Amniotic epithelial cell (primary cell): ENCODE results near the gene HOXA5.

ENCODE experiments used
- DNase-seq: peaks from one replicate; pipeline ENCODE4 v3.0.0-alpha.2; 2010; ENCODE audit warnings: low read depth

The HOXA5 gene

DNA sequence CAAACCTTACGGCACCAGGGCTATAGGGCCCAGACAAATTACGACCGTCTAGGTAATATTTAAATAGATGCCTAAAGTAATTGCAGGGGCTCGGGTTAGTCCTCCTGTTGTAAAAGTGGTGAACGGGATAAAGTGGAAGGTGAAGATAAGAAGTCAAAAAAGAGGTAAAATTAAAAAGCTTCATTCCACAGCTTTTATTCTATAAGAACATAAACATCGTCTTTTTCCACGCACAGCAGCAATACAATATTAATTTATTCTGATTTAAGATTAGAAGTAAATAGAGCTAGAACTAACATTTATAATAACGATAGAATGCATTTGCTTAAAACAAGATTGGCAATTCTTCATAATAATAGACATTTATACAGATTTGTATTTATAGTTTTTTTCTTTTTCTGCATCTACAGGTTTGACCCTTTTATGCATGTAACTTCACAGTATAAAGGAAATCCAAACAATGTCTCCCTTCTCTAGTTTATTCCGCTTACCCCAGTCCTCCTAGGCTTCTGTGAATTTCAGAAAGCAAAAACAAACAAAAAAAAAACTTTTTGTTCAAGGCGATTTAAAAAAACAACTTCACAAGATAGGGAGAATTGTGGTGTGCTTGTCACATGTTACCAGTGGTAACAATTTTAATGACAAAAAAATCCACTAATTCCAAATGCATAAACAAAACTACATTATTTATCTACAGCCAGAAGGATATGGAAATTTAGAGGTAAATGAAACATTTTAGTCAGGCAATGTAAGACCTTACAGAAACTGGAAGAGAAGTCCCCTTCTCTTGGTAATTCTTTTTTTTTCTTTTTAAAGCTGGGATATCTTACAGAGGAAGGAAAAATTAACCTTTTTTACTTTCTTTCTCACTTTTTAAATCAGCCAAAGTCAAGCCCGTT lies 27.2 kb upstream of the HOXA5 start:
- no peak for DNase-seq

DNA sequence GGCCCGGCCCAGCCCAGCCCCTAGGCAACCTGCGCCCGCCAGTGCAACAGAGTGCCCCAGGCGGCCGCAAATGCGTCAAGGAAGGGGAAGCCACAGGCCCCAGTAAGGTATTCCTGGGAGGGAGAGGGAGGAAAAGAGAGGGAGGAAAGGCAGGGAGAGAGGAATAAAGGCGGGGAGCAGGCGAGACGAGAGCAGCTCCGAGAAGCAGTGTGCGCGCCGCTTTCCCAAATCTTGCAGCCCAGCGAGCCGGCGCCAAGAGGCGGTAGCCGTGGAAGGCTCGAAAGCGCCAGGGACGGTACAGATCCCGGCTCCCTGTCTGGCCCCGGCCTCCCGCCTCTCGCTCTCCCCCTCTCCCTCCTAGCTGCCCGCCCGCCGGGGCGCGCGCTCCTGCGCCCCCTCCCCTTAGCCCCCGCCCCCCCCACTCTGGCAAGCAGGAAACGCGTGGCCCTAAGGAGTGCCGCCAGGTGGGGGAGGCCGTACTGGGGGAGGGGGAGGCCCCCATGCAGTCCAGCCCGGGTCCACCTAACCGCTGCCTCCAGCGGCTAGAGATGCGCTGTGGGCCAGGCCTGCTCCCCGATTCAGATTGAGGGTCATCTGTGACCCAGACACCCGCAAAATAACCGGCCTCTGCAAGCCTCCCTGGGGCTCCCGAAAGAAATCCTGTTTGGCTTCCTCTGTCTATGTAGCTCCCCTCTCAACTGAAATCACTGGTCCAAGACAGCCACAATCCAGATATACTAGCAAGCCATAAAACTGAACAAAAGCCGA lies 26.4 kb upstream of the HOXA5 start:
- DNase-seq = no peak

DNA sequence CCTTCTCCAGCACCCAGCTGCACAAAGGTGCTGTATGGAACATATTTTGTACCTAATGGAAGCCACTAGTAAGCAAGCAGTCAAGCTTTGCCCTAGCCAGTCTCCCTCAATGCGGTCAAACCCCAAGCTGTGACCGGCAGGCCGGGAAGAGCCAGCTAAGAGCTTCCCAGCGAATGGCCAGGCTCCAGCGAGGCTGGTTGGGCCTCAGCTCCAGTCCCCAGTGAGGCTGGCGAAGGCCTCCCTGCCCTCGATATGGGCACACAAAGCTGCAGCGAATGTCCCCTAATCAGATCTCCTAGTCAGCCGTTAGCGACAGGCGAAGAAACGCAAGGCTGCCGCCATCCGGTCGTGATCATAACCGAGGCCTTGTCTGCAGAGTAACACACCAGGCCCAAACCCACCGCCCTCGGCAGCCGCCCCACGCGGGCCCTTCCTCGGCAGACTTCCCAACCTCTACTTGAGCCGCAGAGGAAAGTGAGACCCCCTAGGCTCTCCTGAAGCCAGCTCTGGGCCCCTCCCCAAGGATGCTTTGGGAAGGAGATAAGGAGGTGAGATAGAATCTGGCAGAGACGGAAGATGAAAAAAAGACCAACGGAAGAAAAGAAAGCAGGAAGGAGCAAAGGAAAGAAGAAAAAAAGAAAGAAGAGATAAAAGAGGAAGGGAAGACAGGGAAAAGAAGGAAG lies 24.9 kb upstream of the HOXA5 start:
- DNase-seq = no peak

DNA sequence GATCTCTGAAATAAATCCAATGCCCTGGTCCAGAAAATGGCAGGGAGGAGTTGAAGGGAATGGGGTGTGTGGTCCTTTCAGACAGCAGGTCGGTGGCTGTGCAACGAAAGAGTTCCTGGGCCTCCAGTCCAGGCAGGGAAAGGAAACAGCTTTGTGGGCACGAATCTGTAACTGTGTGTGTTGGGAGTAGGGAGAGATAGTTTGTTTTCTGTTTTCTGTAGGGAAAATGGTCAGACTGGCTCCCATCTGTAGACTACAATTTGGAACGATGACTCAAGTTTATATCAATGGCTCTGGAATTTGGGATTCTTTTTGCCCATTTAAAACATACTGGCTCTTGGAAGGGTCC lies 24.4 kb upstream of the HOXA5 start:
- no peak for DNase-seq

DNA sequence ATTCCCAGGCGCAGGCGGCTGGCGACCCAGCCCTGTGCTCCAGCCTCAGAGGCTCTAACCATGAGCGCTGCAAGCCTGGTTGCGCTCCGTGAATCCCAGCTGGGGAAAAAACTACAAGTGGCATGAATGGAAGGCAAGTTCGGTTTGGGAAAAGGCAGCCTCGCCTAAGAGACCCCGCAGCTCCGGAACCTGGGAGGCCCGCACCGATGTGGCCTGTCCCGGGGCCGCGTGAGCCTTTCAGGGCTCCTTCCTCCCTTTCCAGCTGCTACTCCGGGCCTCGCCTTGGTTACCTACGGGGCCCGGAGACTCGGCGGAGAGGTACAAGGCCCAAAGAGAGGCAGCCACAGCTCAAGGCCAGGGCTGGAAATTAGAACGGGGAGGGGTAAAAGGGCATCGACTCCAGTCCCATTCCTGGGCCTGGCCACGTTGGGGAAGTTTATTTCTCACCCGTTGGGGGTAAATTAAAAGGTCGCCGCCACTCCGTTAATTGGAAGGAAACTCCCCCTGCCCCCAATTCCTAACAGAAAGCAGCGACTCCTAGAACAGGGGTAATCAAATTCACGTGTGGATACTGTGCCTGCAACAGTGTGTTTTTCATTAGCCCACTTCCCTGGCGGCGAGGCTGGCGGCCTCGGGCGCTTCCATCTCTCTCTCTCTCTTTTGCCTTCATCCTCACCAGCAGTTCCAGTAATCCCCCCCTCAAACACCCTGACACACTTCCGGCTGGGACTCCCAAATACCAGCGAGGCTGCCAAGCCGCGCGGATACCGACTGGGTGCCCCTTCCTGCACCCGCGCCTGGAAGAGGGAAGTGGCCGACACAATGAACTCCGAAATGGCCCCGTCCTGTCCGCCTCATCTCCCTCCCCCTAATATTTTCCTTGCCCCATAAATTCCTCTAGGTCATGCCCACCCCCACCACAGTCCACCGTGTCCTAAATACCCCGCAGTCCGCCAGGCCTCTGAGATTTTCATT lies 23.3 kb upstream of the HOXA5 start:
- DNase-seq = no peak

DNA sequence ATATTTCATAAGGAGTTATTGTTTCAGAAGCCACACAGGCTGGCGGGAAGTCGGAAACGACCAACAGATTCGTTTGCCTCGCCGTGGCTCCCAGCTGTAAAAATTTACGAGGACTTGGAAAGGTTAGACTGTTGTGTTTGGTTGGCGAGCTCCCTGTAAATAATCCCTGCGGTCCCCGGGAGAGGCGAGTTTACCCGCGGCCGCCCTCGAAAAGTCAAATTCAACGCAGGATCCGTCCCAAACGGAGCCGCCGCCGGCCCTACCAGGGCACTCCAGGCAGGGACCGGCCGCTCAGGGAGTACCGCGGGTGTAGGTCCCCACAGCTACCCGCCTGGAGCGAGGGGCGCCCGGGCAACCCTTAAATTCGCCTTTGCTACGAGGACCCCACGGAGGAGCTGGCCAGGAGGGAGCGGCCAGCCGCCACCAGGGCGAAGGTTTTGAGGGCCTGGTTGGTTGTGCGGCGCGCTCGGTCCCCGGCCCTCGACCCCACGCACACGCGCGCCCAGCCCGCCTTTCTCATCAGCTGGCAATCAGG lies 22.6 kb upstream of the HOXA5 start:
- no peak for DNase-seq

DNA sequence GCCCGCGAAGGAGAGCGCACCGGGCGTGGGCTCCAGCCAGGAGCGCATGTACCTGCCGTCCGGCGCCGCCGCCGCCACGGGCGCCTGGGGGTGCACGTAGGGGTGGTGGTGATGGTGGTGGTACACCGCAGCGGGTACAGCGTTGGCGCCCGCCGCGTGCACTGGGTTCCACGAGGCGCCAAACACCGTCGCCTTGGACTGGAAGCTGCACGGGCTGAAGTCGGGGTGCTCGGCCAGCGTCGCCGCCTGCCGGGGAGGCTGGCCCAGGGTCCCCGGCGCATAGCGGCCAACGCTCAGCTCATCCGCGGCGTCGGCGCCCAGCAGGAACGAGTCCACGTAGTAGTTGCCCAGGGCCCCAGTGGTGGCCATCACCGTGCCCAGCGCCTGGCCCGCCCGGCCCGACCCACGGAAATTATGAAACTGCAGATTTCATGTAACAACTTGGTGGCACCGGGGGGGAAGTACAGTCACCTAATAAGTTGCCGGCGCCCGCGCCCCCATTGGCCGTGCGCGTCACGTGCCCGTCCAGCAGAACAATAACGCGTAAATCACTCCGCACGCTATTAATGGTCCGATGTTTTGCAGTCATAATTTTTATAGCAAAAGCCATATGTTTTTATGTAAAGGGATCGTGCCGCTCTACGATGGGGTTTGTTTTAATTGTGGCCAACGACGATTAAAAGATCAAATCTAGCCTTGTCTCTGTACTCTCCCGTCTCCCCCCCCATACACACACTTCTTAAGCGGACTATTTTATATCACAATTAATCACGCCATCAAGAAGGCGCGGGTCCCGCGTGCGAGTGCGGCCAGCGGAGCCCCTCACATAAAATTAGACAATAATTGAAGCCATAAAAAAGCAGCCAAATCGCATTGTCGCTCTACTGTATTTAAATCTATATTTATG lies 21.9 kb upstream of the HOXA5 start, which contains the start of gene HOXA9:
Gene HOXA9, minus strand, starts transcription at position 449 of the 907 bp plus-strand sequence. Its CDS starts 80 bp downstream, at position 369.
- no peak for DNase-seq

DNA sequence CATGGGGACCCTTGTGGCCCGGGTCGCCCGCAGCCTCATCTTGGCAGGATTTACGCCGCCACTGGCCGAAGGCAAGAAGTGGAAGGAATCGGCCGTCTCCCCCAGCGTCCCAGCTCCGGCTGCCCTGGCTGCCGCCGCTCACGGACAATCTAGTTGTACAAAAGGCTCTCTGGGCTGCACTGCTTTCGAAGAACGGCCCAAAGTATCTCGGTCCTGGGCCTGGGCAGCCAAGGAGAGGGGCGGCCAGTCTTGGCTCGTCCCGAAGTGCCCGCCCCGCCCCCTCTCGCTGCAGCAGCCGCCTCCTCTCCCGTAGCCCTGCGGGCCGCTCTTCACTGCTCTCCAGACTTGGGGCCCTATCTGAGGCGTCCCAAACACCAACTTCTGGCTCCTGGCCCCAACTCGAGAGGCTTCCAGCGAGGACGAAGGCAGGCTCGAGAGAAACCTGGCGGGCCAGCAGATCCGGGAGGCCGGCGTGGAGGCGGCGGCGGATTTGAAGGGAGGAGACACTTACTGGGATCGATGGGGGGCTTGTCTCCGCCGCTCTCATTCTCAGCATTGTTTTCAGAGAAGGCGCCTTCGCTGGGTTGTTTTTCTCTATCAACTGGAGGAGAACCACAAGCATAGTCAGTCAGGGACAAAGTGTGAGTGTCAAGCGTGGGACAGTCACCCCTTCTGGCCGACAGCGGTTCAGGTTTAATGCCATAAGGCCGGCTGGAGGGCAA lies 21.0 kb upstream of the HOXA5 start:
- DNase-seq = no peak

DNA sequence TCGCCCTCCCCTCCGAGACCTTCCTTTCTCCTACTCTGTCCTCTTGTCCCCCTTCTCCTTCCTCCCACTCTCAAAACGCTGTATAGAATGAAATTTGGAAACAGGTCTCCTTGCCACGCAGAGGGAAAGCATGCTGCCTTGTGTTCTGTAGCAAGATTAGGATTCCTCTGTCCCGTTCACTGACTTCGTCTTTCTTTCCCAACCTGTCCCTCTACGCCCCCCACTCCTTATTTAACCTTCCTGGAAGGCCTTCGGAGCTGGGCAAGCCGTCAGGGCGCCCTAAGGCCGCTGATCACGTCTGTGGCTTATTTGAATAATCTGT lies 20.5 kb upstream of the HOXA5 start:
- DNase-seq = no peak

DNA sequence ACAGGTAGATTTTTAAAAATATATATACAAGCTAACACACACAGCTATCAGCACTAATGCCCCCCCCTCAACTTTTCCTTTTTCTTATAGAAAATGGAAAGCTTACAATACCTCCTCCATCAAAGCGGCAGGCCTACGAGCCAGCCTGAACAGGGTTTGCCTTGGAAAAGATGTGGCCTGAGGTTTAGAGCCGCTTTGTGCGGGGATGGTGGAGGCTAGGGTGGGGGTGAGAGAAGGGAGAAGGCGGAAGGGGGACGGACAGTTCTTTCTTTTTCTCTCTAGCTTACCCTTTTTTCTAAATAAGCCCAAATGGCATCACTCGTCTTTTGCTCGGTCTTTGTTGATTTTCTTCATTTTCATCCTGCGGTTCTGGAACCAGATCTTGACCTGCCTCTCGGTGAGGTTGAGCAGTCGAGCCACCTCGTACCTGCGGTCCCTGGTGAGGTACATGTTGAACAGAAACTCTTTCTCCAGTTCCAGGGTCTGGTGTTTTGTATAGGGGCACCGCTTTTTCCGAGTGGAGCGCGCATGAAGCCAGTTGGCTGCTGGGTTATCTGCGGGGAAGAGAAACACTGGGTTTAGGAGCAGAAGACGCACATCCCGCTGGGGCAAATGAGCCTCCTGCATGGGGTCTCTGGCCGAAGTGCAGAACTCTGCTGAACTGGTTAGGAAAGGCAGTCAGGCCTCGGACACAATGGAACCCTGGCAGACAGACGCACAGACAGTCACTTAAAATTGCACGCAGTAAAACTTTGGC lies 20.0 kb upstream of the HOXA5 start:
- DNase-seq = no peak

DNA sequence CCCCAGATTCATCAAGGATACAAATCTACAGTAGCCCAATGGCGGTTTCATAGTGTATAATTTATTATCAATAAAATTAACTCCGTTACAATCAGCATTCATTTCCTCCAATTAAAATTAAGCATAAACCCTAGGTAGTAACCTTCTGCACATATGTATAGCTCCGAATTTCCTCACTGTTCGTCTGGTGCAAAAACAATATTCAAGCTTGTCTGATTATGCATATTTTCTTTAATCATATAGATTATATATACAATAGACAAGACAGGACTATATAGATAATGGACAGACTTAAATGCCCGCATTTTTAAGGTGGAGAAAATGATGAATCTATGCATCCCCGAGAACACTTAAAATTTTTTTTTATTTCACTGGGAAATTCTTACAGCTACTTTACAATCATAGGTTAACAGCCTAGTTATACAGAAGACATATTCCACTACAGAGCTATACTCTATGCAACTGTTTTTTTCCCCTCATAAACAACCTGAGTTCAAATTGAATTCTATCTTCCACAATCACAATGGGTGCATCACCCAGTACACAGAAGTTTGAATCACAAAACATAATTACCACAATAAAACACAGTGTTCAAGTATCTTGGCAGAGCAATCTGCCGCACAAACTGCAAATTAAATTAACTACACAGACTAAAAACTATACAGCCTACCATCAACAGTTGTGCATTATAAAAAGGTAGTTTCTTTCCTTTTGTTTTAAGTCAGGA lies 19.2 kb upstream of the HOXA5 start:
- no peak for DNase-seq

DNA sequence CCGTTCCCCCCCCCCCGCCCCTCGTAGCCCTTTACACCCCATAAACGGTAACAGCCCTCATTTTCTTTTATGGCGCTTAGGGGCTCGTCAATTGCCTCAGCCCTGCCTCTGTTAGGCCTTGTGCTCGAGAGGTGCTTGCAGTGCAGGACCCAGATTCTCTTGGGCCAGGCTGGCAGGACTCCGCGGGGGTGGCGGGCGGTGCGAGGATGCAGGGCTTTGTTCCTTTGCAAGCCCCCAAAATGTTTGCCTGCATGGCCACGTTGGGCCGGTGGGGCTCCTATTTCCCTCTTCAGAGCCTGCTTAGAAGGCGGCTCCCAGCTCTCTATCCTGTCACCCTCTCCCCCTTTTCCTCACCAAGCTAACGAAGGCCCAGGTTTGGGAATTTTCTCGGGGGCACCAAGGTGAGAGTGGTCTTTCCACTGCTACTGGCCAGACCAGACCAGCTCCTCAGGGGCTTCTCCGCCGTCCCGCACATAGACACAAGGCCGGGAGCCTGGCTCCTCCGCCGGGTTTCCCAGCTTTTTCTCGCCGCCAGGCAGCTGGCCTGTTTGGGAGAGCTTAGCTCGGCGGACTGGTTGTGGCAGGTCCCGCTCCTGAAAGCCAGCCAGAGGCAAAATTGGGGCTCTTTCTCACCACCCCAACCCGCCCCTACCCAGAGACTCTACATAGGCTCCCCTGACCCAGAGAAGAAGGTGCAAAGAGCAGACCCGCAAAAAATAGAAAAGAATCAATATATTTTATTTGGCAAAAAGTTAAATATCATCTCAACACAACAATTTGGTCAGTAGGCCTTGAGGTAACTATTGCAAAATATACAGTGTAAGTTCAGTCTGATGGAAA lies 18.5 kb upstream of the HOXA5 start:
- DNase-seq = no peak

DNA sequence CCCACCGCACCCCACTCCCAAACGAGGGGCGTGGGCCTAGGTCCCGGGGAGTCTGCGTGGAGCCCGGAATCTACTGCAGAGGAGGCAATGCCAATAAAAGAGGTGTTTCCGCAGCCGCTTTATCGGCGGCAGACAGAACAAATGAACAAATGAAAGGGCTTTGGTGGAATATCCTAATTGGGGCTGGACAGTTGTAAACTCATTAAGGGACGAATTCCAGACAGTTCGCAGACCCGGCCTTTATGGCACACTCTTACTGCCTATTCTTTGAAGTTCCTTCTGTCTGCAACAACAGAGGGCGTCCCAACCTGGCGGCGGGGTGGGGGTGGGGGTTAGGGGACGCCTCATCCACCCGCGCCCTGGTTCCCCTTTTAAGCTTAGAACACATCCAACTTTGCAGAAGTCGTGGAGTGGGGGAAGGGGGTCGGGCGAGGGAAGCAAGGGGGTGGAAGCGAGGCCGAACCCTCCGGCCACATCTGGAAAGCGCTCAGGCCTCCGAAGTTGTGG lies 17.8 kb upstream of the HOXA5 start:
- no peak for DNase-seq

DNA sequence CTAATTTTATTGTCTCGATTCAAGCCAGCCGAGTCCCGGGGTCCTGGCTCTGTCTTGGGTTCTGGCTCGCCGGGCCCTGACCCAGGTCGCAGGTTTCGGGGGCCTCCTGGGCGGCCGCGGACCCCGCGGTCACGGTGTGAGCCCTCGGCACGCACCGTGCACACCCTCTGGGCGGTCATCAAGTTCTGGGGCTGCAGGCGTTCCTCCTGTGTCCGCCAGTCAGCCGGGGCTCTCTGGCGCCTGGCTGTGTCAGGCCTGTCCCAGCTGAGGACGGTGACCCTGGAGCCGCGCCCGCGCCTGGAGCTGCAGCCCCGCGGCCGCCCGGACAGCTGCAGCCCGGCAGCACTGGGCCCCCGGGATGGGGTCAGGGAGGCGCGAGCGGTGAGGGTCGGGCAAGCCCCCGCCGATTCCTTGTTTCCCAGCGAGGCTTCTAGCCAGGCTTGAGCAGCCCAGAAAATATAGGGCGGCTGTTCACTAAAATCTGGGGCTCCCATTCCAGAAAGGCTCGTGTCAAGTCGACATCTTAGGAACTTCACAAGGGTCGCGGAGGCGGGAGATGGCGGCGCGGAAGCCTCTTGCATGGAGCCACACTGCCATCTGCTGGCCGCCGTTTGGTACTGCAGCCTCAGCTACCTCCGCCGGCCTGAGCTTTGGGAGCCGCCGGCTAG lies 17.2 kb upstream of the HOXA5 start:
- DNase-seq = peak; percentile 44

DNA sequence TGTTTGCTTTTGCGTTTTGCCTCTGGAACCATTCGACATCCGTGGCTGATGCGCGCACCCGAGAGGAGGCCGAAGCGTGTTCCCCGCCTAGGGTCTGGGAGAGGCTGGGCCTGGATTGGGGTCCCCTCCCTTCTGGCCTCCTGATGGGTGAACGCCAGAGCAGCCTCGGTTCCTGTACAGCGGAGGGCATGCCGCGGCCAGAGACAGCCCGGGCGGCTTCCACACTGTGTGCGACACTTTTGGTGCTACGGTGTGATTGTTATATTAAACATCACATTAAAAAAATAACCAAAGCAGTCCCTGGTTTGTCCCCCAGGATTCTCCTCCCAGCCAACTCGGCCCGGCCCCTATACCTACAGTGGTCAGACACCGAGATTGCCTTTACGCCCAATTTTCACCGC lies 16.7 kb upstream of the HOXA5 start:
- no peak for DNase-seq
